ENCODE measurements around the gene MISFA. TPM values are rescaled to one million over a fixed set of nuclear protein-coding genes. Genes with fewer than 3 reads are reported as not detected.

MISFA gene
- total and polyA plus RNA-seq, 9 of the 15 experiments (the other 6 are each of a cell fraction or from before 2014, with no cell fraction given): 1.6 to 6.3 (median 3.4) TPM

GRCh38 chr11:18633256-18634139, 33.9 kb downstream of the MISFA start (continued):
- 0 out of 2 replicates have a peak, but pooled peaks have one; percentile 29 for TF ChIP-seq CBFA2T3 (IDR thresholded peaks at IDR 0.05)

- Histone ChIP-seq H3K9me1 (ENCODE audit: control insufficient read depth, insufficient read depth, low read length) (no peaks in the 10 kb centered on the region), H3K9me3 (replicated peaks; ENCODE audit: control insufficient read depth, insufficient read depth, low read depth, low read length) (no peaks in the 10 kb centered on the region), H3K36me3 (ENCODE audit: control insufficient read depth, insufficient read depth, low read length) (no peaks in the 10 kb centered on the region), H3K4me3 (peak within 1 kb of the TSS; percentile 95), H3K27me3 (ENCODE audit: control insufficient read depth in 2 of 2, insufficient read depth in 2 of 2, low read length in 2 of 2) (no peaks in the 10 kb centered on the region), H2AFZ (ENCODE audit: low read depth, low read length) (peak within 1 kb of the TSS; percentile 95), H4K20me1 (replicated peaks; ENCODE audit: control insufficient read depth, insufficient read depth, low read length) (no peaks in the 10 kb centered on the region; the same call in 1 of the 2 replicates), H3K4me1 (replicated peaks in 1 of 2; ENCODE audit: control insufficient read depth in 2 of 2, insufficient read depth in 2 of 2, low read length in 2 of 2) (peaks cover 4 to 5% of the 10 kb centered on the region in 2 experiments; a peak in 3 of 5 replicates), H3K9ac (ENCODE audit: insufficient read depth in 1 of 2, low read depth in 2 of 2, low read length in 2 of 2) (peak within 1 kb of the TSS; percentile 93), H3K27ac (ENCODE audit: extremely low read depth, low read depth, low read length) (peak within 1 kb of the TSS; percentile 94), H3K79me2 (ENCODE audit: control insufficient read depth, insufficient read depth, low read length) (peaks cover 44% of the 10 kb centered on the region), H3K4me2 (ENCODE audit: insufficient read depth, low read length) (peak within 1 kb of the TSS; percentile 95)
- TSS peak; percentile 97 for BruUV-seq (replicated peaks)
- FAIRE-seq (peak; percentile 100), ATAC-seq (peak; percentile 98), DNase-seq (ENCODE audit: extremely low read depth in 1 of 4, low spot score in 3 of 4) (peak; percentile 91 to 100 (median 92))
- POLR2A ChIA-PET: interaction anchor here (0.6 to 2.0 kb wide), 19 partner anchors 8 to 352 kb away, joined by 3 to 10 read pairs (median 3); partner anchors contain the start of genes IGSF22 and UEVLD
- intact Hi-C loops (cut with micrococcal nuclease) (loop anchor here (5.0 kb wide), 1 partner anchor 47 kb away; the partner anchor contains the start of gene UEVLD), in situ Hi-C loops (cut with MboI) (no loop called here)
- CTCF ChIA-PET (ENCODE audit: low intra/inter-chr PET ratio): no interaction called here
- under 1% methylated on average over 57 of the region's 60 CpGs for WGBS (ENCODE audit: insufficient coverage, low coverage, missing lambda C conversion rate)
- TF ChIP-seq RFX7 (CRISPR knock-in tag; IDR thresholded peaks at IDR 0.05) (no peak), SIN3A (IDR thresholded peaks at IDR 0.05; ENCODE audit: borderline replicate concordance in 2 of 2, control insufficient read depth in 1 of 2, low read depth in 2 of 2, low read length in 2 of 2) (peak; percentile 53 to 93), MEIS2 (IDR thresholded peaks at IDR 0.05; ENCODE audit: partially characterized antibody) (peak; percentile 87), TRIM24 (IDR thresholded peaks at IDR 0.05) (peak in 1 of 2 experiments; percentile 7; a peak in 1 of 4 replicates), KDM5B (IDR thresholded peaks at IDR 0.05; ENCODE audit: insufficient replicate concordance, low read depth, low read length) (peak; percentile 86), L3MBTL2 (IDR thresholded peaks at IDR 0.05) (peak; percentile 98), LCOR (CRISPR knock-in tag; IDR thresholded peaks at IDR 0.05) (peak; percentile 29), E2F8 (IDR thresholded peaks at IDR 0.05; ENCODE audit: low read depth, partially characterized antibody) (peak; percentile 90), POLR2AphosphoS5 (IDR thresholded peaks at IDR 0.05; ENCODE audit: control insufficient read depth, insufficient read depth, low read depth, low read length) (peak; percentile 83), SOX6 (IDR thresholded peaks at IDR 0.05) (peak; percentile 42; the same call in 1 of the 2 replicates), MBD2 (IDR thresholded peaks at IDR 0.05; ENCODE audit: borderline replicate concordance, low read depth) (peak; percentile 77; the same call in 1 of the 2 replicates), MTA1 (IDR thresholded peaks at IDR 0.05; ENCODE audit: borderline replicate concordance) (peak; percentile 98), TAF1 (IDR thresholded peaks at IDR 0.05; ENCODE audit: control insufficient read depth, extremely low read depth, insufficient read depth, low read length, severe bottlenecking) (peak; percentile 83)
Observed at GRCh38 chr11:18634140-18635032, 34.8 kb downstream of the MISFA start, which contains the start of gene SPTY2D1. Gene SPTY2D1, minus strand, starts transcription at chr11:18634342. Its CDS starts 85 bp downstream, at chr11:18634257.
